Measurements from ENCODE around the gene PRMT9. TPM values are rescaled to one million over a fixed set of nuclear protein-coding genes. Genes with fewer than 3 reads are reported as not detected.

The PRMT9 gene
- total RNA-seq, 4 donors from 2014 or later, result 5.9 to 11.1 (median 6.9) TPM

- Histone ChIP-seq H3K27me3 (no peaks in the 10 kb centered on the region), H3K36me3 (no peaks in the 10 kb centered on the region), H3K4me1 (no peaks in the 10 kb centered on the region), H3K9me3 (no peaks in the 10 kb centered on the region), H3K4me3 (no peak overlapping the region), H3K27ac (no peak overlapping the region)
- no peak for TF ChIP-seq POLR2A (IDR thresholded peaks at IDR 0.05)
- peak in 1 of 2 donors; percentile 52 for TF ChIP-seq EP300 (IDR thresholded peaks at IDR 0.05)
- DNase-seq (ENCODE audit: low spot score in 2 of 2), result peak; percentile 46 to 70
- whole genome bisulfite sequencing, 2 donors, result 92 to 94% methylated on average over 8 of the region's 8 CpGs
These were observed 30.8 kb upstream of the PRMT9 start for GRCh38 chr4:147714575-147715401.

GRCh38 chr4:147709999-147710398 lies 26.0 kb upstream of the PRMT9 start:
- Histone ChIP-seq H3K4me1 (peaks cover 0 to 11% (median 2%) of the 10 kb centered on the region in 4 donors), H3K4me3 (no peak overlapping the region), H3K9me3 (no peaks in the 10 kb centered on the region), H3K27ac (no peak overlapping the region), H3K36me3 (no peaks in the 10 kb centered on the region), H3K27me3 (no peaks in the 10 kb centered on the region)
- WGBS, 2 donors, result 92 to 96% methylated on average over 5 of the region's 5 CpGs
- DNase-seq (ENCODE audit: low spot score in 2 of 2), result no peak
- TF ChIP-seq POLR2A (IDR thresholded peaks at IDR 0.05) (no peak), EP300 (IDR thresholded peaks at IDR 0.05) (no peak), CTCF (IDR thresholded peaks at IDR 0.05) (no peak)

GRCh38 chr4:147707892-147708672 lies 24.1 kb upstream of the PRMT9 start:
- peak; percentile 44 to 85 for DNase-seq (ENCODE audit: low spot score in 2 of 2)
- H3K4me3 ChIP-seq, result no peak overlapping the region
- TF ChIP-seq POLR2A (IDR thresholded peaks at IDR 0.05) (no peak), EP300 (IDR thresholded peaks at IDR 0.05) (peak in 1 of 2 donors; percentile 29), CTCF (IDR thresholded peaks at IDR 0.05) (peak; percentile 77 to 94 (median 84))
- no peaks in the 10 kb centered on the region for H3K9me3 ChIP-seq
- WGBS, 2 donors, result 30 to 38% methylated on average over 7 of the region's 7 CpGs
- no peaks in the 10 kb centered on the region for H3K27me3 ChIP-seq
- H3K36me3 ChIP-seq, result no peaks in the 10 kb centered on the region
- H3K27ac ChIP-seq, result peak overlapping the region in 1 of 4 donors; percentile 2
- H3K4me1 ChIP-seq, result peaks cover 0 to 11% (median 2%) of the 10 kb centered on the region in 4 donors

GRCh38 chr4:147704846-147705245 lies 20.9 kb upstream of the PRMT9 start:
- Histone ChIP-seq H3K36me3 (no peaks in the 10 kb centered on the region), H3K27me3 (no peaks in the 10 kb centered on the region), H3K4me3 (no peak overlapping the region), H3K4me1 (peaks cover 0 to 11% (median 2%) of the 10 kb centered on the region in 4 donors), H3K9me3 (peaks cover 0 to 7% (median 0%) of the 10 kb centered on the region in 4 donors), H3K27ac (no peak overlapping the region)
- 80 to 89% methylated on average over 1 of the region's 1 CpG for WGBS, 2 donors
- no peak for DNase-seq (ENCODE audit: low spot score in 2 of 2)
- TF ChIP-seq EP300 (IDR thresholded peaks at IDR 0.05), result no peak
- TF ChIP-seq CTCF (IDR thresholded peaks at IDR 0.05), result no peak
- TF ChIP-seq POLR2A (IDR thresholded peaks at IDR 0.05), result no peak

GRCh38 chr4:147696866-147697265 lies 12.9 kb upstream of the PRMT9 start:
- TF ChIP-seq EP300 (IDR thresholded peaks at IDR 0.05) (no peak), POLR2A (IDR thresholded peaks at IDR 0.05) (no peak), CTCF (IDR thresholded peaks at IDR 0.05) (no peak)
- peaks cover 0 to 12% (median 0%) of the 10 kb centered on the region in 4 donors for H3K9me3 ChIP-seq
- H3K4me1 ChIP-seq, result no peaks in the 10 kb centered on the region
- DNase-seq (ENCODE audit: low spot score in 2 of 2), result no peak
- H3K27me3 ChIP-seq, result no peaks in the 10 kb centered on the region
- no peak overlapping the region for H3K4me3 ChIP-seq
- WGBS, 2 donors, result 43 to 73% methylated on average over 1 of the region's 1 CpG
- no peaks in the 10 kb centered on the region for H3K36me3 ChIP-seq
- H3K27ac ChIP-seq, result no peak overlapping the region
